Endometrial microvascular endothelial cells (primary cell): Measurements from ENCODE around the gene CLEC10A. TPM values are rescaled to one million over a fixed set of nuclear protein-coding genes. Genes with fewer than 3 reads are reported as not detected.
"Not testable (repeated sequence)": the region's sequence is repeated elsewhere in the genome, so short reads cannot be mapped to it uniquely, and the experiment has no call there.

ENCODE experiments used
- in situ Hi-C: cut with HindIII; loops from 2 replicates; pipeline ENCODE4 v1.10.0; 2017; ENCODE audit warnings: low sequenced_read_pairs, low pct_unique_long_range_greater_than_20kb; ENCODE audit errors: inconsistent ontology term
- total RNA-seq: library from RNA; depleted of rRNA; stranded (reverse); fragments of >200 nt; gene quantifications from one replicate; pipeline ENCODE4 v1.2.3, GENCODE V29; 2015; ENCODE audit errors: inconsistent ontology term

CLEC10A gene
- total RNA-seq, 1 donor from 2014 or later, result not detected

GRCh38 chr17:7081341-7082062 lies 1.5 kb upstream of the CLEC10A start:
- in situ Hi-C loops, result no loop called here

DNA sequence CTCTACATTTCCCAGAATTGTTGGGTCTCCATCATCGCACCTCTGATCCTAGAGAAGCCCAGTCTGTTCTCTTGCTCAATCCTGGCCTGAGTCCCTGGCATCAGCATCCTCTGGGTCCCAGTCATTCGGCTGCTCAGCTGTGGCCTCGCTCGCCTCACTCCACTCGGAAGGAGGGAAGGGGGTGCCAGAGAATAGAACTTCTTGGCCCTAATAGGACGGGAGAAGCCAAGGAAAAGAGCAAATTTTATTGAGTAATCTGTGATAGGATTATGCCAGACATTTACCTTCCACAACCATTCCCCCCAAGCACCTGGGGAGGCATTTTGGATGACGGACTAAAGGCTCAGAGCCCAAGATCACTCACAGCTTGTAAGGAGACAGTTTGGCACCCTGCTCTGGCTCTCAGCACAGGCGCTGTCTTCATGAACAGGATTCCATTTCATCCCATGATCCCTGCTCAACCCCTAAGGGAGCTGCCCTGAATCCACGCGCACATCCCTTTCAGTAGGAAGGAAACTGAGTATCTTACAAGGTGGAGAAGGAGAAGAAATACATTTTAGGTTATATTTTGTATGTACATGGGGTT lies 498 bp upstream of the CLEC10A start:
- in situ Hi-C loops, result no loop called here

DNA sequence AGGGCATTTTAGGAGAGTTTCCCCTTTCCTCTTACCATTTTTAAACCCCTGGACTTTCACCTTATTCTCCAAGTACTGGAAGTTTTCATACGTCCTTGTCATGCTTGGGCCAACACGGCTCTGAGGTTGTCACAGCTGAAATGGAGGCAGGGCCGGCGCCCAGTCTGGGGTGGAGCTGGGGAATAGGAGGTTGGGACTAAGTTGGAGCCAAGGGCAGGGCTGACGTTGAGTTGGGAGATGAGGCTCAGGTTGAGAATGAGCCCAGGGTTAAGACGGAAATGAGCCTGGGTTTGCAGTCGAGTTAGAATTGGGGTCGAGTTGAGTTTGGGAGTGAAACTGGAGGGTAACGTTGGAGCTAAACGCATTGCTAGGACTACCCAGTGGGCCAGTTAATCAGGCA lies 1.3 kb downstream of the CLEC10A start:
- in situ Hi-C loops, result no loop called here

GRCh38 chr17:7077911-7078546 lies 2.0 kb downstream of the CLEC10A start:
- in situ Hi-C loops, result no loop called here

- in situ Hi-C loops, result no loop called here
These were observed 5.1 kb downstream of the CLEC10A start for GRCh38 chr17:7074931-7075330.

DNA sequence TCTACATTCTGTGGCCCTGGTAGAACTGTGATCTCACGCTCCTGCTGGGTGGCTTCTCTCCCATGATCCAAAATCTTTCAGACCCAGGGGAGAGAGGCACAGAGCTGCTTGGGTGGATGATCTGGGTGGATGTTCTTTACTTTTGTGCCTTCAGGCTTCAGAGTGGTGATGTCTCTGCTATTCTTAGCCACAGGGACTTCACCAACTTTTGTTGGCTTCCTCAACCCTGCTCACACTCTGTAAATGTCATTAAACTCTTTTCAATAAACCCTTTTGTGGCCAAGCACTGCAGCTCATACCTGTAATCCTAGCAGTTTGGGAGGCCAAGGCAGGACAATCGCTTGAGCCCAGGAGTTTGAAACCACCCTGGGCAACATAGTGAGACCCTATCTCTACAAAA lies 7.6 kb downstream of the CLEC10A start:
- in situ Hi-C loops, result no loop called here

GRCh38 chr17:7070712-7071111 lies 9.3 kb downstream of the CLEC10A start:
- in situ Hi-C loops, result no loop called here

GRCh38 chr17:7068268-7068667 lies 11.8 kb downstream of the CLEC10A start:
- in situ Hi-C loops, result no loop called here

- in situ Hi-C loops, result no loop called here
These were observed 12.9 kb downstream of the CLEC10A start for GRCh38 chr17:7067198-7067597.

- in situ Hi-C loops, result no loop called here
These were observed 15.8 kb downstream of the CLEC10A start for GRCh38 chr17:7064261-7064660.

DNA sequence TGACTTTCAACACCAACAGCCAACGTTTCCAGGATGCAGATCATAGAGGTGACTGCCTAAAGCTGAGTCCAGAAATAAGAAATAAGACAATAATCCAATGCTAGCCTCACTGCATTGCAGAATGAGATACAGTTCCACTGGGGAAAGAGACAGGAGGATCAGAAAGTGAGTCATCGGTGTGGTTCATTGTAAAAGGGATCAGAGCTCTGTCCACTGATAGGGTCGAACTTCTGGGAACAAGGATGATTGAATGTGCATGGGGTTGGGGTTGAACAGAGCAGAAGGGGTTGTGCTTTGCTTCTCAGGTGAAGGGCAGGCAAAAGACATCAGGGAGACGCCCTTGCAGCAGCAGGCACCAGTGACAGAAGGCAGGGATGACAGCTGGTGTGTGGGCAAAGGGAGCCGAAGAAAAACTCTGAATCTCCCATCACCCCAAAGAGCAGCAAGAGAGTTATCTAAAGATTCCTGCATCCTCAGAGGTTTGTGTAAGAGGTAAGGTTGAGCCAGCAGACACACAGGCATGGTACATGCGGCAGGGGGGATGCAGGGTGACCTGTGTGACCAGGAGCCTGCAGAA lies 16.4 kb downstream of the CLEC10A start:
- in situ Hi-C loops, result no loop called here

DNA sequence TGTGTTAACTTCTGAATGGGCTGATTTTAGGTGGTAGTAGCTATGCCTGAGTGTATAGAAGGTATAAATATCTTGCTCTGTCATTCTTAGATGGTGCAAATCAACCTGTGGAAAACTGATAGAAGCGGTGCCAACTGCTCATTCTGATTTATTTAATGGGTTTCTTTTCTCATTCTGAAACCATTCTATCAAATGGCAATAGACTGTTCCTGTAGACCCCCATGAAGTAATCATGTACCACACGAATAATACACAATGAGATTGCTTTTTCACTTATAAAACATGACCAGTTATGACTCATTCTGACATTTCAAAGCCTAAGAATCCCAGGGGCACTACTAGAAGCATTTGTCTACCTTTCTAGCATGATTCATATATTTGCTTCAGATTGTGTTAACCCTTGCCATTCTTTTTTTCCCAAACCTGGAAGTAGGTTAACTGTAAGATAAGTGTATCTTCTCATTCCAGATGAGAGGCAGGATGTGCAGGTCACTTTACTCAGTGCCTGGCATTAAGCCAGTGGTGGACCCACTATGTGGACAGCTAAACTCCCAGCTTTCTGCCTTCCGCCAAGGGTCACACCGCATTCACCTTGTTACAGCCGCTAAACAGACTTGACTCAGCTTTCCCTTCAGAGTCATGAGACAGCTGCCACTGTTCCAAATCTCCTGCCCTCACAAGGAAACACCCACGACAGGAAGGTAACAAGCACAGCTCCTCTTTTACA lies 19.7 kb downstream of the CLEC10A start:
- in situ Hi-C loops, result no loop called here

GRCh38 chr17:7058831-7059447 lies 21.1 kb downstream of the CLEC10A start:
- in situ Hi-C loops, result no loop called here

DNA sequence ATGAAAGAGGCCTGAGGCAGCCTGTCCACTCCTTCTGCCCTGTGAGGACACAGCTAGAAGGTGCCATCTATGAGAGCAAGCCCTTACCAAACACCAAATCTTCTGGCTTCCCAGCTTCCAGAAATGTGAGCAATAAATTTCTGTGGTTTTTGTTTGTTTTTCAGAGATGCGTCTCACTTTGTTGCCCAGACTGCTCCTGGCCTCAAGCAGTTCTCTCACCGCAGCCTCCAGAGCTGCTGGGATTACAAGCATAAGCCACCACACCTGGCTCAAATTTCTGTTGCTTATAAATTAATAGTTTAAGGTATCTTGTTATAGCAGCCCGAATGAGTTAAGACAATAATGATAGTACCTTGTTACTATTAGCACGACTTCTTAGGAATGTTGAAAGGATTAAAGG lies 23.7 kb downstream of the CLEC10A start:
- in situ Hi-C loops, result no loop called here

DNA sequence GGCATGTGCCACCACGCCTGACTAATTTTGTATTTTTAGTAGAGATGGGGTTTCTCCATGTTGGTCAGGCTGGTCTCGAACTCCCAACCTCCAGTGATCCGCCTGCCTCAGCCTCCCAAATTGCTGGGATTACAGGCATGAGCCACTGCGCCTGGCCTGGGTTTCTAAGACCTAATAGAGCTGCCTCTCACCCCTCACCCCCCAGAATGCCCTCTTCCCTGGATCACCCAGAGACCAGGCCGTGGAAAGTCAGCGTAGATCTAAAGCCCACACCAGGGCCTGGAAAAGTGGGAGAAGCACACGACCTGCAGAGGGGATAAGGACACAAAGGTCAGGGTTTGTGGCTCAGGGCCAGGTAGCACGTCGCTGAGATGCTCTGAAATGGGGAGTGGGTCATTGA lies 29.5 kb downstream of the CLEC10A start:
- in situ Hi-C loops, result not testable (repeated sequence)

GRCh38 chr17:7048968-7049367 lies 31.1 kb downstream of the CLEC10A start:
- in situ Hi-C loops, result no loop called here

- in situ Hi-C loops, result no loop called here
These were observed 32.5 kb downstream of the CLEC10A start for GRCh38 chr17:7047566-7047965.

DNA sequence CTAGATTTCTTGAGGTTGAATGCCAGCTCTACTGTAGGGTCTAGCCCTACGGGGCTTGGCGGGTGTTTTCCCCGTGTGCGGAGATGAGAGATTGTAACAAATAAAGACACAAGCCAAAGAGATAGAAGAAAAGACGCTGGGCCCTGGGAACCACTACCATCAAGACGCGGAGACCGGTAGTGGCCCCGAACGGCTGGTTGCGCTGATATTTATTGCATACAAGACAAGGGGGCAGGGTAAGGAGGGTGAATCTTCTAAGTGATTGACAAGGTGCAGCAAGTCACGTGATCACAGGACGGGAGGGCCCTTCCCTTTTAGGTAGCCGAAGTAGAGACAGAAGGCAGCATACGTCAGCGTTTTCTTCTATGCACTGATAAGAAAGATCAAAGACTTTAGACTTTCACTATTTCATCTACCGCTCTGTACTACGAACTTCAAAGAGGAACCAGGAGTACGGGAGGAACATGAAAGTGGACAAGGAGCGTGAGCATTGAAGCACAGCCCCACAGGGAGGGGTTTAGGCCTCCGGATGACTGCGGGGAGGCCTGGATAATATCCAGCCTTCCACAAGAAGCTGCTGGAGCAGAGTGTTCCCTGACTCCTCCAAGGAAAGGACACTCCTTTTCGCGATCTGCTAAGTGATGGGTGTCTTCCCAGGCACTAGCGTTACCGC lies 33.2 kb downstream of the CLEC10A start:
- in situ Hi-C loops, result not testable (repeated sequence)
